DLD1 (cell line): Measurements from ENCODE around the gene DLGAP3.
"Not testable (repeated sequence)": the region's sequence is repeated elsewhere in the genome, so short reads cannot be mapped to it uniquely, and the experiment has no call there.

Experiments
- in situ Hi-C: cut with HindIII; loops from 2 replicates; pipeline ENCODE4 v1.10.0; 2017; ENCODE audit warnings: low sequenced_read_pairs

Gene DLGAP3

DNA sequence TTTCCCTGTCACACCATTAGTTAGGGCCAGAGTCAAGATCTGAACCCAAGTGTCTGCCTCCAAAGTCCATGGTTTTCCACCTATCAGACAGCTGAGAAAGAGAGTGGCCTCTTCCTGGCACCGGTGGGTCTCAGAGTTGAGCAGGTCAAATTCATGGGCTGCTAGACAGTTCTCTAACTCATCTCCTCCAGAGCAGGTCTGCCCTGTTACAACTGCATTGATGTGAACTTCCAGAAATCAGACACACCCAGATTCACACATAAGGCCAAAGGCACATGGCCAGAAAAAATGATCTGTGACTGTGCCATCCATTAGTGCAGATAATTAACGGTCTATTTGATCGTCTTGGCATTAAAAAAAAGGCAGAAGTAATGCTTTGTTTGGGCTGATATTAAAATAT, 87.4 kb downstream of the DLGAP3 start:
- in situ Hi-C loops = no loop called here

- in situ Hi-C loops = no loop called here
These were observed 89.0 kb downstream of the DLGAP3 start for GRCh38 chr1:34840426-34840825.

DNA sequence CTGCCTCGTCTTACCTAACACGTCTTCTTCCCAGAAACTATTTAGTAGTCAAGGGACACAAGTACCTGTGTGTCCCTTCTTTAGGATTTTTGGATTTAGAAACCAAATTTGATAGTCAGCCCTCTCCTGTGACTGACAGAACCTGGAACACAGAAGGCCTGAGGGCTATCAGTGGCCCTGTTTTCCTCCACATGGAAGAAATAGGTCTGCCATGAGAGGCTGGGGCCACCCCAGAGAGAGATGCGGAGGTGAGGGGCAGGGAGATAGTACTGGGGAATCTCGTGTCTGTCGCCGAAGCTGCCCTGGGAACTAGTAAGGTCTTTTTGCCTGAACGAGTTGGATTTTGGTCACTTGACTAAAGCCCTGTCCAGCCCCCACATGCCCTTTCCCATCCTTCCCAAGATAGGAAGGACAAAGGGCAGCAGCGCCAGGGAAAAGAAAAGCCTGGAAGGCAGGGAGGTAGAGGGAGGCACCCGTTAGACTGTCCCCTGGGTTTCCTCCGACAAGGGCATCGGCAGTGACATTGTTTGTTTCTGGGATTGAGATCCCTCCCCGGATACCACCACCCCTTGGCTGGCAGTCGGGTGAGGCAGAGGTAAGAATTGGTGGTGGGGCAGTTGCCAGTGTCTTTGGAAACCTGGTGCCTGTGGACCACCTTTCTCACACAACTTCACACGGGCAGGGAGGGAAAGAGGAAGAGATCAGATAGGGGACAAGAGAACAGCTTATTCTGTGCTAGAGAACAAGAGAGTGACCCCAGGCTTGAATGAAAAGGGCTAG, 89.7 kb downstream of the DLGAP3 start:
- in situ Hi-C loops = no loop called here

DNA sequence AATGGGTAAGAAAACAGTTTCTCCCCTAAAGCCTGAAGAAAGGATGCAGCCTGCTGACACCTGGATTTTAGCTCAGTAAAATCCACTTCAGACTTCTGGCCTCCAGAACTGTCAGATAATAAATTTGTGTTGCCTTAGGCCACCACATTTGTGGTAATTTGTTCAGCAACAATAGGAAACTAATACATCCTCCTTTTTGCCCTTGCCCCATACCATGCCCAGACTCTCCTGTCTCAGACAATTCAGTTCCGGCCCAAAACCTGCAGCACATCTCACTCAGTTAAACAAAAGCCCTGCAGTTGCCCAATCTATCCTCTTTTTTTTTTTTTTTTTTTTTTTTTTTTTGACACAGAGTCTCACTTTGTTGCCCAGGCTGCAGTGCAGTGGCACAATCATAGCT, 95.7 kb downstream of the DLGAP3 start:
- in situ Hi-C loops = no loop called here

- in situ Hi-C loops = no loop called here
These were observed 97.7 kb downstream of the DLGAP3 start for GRCh38 chr1:34831721-34832246.

DNA sequence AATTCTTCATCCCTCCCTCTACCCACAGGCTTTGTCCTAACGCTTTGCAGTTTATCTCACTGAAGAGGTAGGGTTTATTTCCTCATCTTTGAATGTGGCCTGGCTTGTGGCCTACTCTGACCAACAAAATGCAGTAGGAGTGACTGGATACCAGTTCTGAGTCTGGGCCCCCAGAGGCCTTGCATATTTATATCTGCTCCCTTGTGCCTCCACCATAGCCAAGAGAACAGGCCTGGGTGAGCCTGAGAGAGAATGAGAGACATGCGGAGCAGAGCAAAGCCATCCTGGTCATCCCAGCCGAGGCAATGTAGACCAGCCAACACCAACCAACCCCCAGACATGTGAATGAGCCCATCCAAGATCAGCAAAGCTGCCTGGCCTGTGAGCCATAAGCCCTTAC, 100.2 kb downstream of the DLGAP3 start:
- in situ Hi-C loops = no loop called here

- in situ Hi-C loops = no loop called here
These were observed 100.8 kb downstream of the DLGAP3 start for GRCh38 chr1:34828611-34829010.

DNA sequence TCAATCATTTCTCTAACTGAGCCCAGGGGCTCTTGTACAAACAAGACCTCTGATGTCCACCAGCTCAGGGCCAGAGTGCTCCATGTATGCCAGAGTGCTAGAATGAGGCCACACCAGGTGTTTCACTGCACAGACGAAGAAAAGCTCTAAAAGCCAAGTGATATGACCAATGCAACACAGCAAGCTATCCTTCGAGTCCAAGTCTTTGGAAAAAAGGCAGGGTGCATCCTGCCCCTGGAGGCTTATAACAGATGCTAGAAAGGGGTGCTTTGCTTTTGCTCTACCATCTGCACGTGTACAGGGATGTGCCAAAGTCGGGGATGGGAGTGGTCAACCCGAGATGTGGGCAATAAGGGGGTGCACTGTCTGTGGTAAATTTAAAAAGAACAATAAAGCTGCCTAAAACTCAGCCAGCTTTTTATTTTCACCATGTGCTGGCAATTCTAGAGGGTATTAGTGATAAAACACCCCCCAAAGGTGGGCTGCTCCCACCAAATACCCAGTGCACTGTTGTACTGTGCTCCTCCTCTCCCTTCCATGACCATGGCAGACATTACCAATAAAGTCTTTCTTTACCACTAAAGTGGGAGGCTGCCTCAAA, 102.0 kb downstream of the DLGAP3 start:
- in situ Hi-C loops = no loop called here

DNA sequence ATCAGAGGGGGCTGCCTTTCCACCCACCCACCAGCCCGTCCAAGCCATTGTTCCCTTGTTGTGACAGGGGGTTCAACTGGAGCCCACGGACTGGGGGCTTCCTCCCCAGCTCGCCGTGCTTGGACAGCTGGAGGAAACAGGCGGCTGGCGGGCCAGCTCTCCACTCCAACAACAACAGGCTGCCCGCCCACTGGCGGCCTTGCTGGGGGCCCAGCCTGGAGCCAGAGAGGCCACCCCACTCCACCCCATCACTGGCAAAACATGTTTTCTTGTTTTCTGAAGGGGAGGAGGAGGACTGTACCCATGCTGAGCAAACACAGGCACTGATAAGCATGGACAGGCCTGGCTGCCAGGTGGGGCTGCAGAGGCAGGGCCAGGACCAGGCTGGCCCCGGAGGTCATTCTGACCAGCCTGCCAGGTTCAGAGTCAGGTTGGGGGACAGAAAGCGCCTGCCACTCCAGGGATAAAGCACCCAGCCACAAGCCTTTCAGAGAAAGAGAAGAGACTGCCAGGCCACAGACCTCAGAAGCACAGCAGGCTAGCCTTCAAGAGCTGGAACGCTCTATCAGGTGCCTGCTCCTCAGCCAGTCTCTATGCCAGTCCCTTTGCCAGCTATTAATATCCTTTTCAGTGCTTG, 103.9 kb downstream of the DLGAP3 start:
- in situ Hi-C loops = no loop called here

- in situ Hi-C loops = no loop called here
These were observed 104.5 kb downstream of the DLGAP3 start for GRCh38 chr1:34824817-34825454.

DNA sequence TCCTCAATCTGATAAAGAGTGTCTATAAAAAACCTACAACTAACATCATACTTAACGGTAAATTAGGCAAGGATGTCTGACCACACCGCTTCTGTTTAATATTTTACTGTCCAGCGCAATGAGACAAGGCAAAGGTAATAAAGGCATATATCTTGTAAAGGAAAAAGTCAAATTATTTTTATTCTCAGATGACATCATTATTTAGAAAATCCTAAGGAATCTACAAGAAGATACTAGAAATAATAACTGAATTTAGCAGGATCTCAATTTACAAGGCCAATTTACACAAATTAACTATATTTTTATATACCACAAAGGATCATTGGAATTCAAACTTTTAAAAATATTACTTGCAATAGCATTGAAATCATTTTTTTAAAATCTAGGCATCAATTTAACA, 107.2 kb downstream of the DLGAP3 start:
- in situ Hi-C loops = no loop called here

DNA sequence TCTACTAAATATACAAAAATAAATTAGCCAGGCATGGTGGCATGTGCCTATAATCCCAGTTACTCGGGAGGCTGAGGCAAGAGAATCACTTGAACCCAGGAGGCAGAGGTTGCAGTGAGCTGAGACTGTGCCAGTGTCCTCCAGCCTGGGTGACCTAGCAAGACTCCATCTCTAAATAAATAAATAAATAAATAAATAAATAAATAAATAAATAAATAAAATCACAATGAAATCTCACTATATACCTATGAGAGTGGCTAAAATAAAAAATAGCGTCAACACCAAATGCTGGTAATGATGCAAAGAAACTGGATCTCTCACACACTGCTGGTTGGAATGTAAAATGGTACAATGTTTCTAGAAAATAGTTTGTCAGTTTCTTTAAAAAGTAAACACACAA, 110.6 kb downstream of the DLGAP3 start:
- in situ Hi-C loops = not testable (repeated sequence)

- in situ Hi-C loops = no loop called here
These were observed 112.7 kb downstream of the DLGAP3 start for GRCh38 chr1:34816778-34817177.

- in situ Hi-C loops = no loop called here
These were observed 113.1 kb downstream of the DLGAP3 start for GRCh38 chr1:34816332-34816731.
